Measurements from ENCODE around the gene CDCP1. TPM values are rescaled to one million over a fixed set of nuclear protein-coding genes. Genes with fewer than 3 reads are reported as not detected.
A peak's percentile ranks its signal among the peaks of the same experiment; 100 is the strongest.
"Not testable (repeated sequence)": the region's sequence is repeated elsewhere in the genome, so short reads cannot be mapped to it uniquely, and the experiment has no call there.

Gene CDCP1
- total and polyA plus RNA-seq, 3 experiments from 2014 or later: 0.71 to 0.96 TPM; not detected in 1

DNA sequence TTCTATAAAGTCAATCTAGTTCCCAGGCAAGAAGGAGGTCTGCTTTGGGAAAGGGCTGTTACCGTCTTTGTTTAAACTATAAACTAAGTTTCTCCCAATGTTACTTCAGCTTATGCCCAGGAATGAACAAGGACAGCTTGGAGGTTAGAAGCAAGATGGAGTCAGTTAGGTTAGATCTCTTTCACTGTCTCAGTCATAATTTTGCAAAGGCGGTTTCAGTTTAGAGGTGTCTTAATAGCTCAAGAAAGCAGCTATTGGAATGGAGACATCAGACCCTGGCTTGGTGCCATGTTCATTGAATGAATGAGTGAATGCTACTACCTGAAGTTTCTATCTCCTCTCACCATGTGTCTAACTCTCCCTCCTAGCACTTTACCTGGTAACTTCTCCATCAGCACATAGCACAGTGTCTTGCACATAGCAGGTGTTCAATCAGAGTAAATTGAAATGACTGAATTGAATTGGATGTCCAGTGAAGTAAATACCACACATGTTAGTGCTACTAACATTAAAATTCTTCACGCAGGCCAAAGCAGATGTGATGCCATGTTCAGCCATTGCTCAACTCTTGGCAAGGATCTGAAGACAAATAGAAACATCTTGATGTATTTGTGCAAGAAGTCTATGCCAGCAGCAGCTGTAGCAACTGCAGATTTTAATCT, 91.9 kb downstream of the CDCP1 start:
- ChIA-PET POLR2A (no interaction called here), CTCF (interaction anchor here (1.3 to 1.5 kb wide), 2 partner anchors 11 to 23 kb away, joined by 3 to 5 read pairs; no protein-coding TSS in a partner anchor)
- no peak for DNase-seq
- Histone ChIP-seq H3K4me1 (ENCODE audit: insufficient read depth, low read length) (no peaks in the 10 kb centered on the region), H3K27ac (ENCODE audit: low read depth, low read length) (no peak overlapping the region), H3K9me3 (ENCODE audit: low read length) (no peaks in the 10 kb centered on the region), H3K27me3 (ENCODE audit: insufficient read depth, low read length, poor library complexity, severe bottlenecking) (no peaks in the 10 kb centered on the region), H3K4me3 (ENCODE audit: low read length) (no peak overlapping the region), H3K36me3 (ENCODE audit: insufficient read depth, low read length) (no peaks in the 10 kb centered on the region)
- no peak overlapping the region for H3K4me3 Mint-ChIP-seq
- no peaks in the 10 kb centered on the region for H3K4me1 Mint-ChIP-seq
- peaks cover 10 to 29% of the 10 kb centered on the region in 2 donors for H3K27me3 Mint-ChIP-seq
- no peaks in the 10 kb centered on the region for H3K9me3 Mint-ChIP-seq
- no peaks in the 10 kb centered on the region for H3K36me3 Mint-ChIP-seq
- H3K27ac Mint-ChIP-seq: no peak overlapping the region

DNA sequence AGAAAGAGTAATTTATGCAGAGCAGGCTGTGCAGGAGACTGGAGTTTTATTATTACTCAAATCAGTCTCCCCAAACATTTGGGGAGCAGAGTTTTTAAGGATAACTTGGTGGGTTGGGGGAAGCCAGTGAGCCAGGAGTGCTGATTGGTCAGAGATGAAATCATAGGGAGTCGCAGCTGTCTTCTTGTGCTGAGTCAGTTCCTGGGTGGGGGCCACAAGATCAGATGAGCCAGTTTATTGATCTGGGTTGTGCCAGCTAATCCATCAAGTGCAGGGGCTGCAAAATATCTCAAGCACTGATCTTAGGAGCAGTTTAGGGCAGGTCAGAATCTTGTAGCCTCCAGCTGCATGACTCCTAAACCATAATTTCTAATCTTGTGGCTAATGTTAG, 92.4 kb downstream of the CDCP1 start:
- H3K4me1 Mint-ChIP-seq; H3K9me3 ChIP-seq (ENCODE audit: low read length); H3K27ac ChIP-seq (ENCODE audit: low read depth, low read length); H3K36me3 Mint-ChIP-seq; H3K27ac Mint-ChIP-seq; POLR2A ChIA-PET; H3K27me3 ChIP-seq (ENCODE audit: insufficient read depth, low read length, poor library complexity, severe bottlenecking); H3K4me3 ChIP-seq (ENCODE audit: low read length); H3K4me1 ChIP-seq (ENCODE audit: insufficient read depth, low read length); H3K9me3 Mint-ChIP-seq; DNase-seq; H3K36me3 ChIP-seq (ENCODE audit: insufficient read depth, low read length); H3K4me3 Mint-ChIP-seq: not testable (repeated sequence)
- H3K27me3 Mint-ChIP-seq: peaks cover 10 to 33% of the 10 kb centered on the region in 2 donors
- CTCF ChIA-PET: interaction anchor here (1.3 kb wide), 1 partner anchor 23 kb away, joined by 3 read pairs; no protein-coding TSS in a partner anchor

DNA sequence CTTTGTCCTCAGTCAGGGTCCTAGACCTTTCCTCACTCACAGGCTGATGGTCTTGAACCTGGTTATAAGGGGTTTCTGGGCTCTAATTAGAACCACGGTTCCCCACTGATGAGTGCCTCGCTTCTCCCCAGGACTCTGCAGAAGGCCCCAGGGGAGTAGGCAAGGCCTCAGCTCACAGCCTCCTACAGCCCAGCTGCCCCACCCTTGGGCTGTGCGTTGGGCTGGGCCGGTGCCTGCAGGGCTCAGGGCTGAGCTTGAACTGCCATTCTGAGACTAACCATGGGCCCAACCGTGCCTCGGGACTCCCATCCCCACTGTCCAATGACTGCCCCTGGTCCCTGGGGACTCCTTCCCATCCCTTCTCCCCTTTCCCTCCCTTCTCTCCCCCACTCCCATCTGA, 94.5 kb downstream of the CDCP1 start:
- ChIA-PET CTCF (no interaction called here), POLR2A (no interaction called here)
- no peaks in the 10 kb centered on the region for H3K36me3 ChIP-seq (ENCODE audit: insufficient read depth, low read length)
- Mint-ChIP-seq H3K27me3 (peaks cover 20 to 45% of the 10 kb centered on the region in 2 donors), H3K4me1 (no peaks in the 10 kb centered on the region), H3K27ac (no peak overlapping the region), H3K9me3 (no peaks in the 10 kb centered on the region), H3K4me3 (no peak overlapping the region), H3K36me3 (no peaks in the 10 kb centered on the region)
- DNase-seq: no peak
- no peaks in the 10 kb centered on the region for H3K27me3 ChIP-seq (ENCODE audit: insufficient read depth, low read length, poor library complexity, severe bottlenecking)
- H3K27ac ChIP-seq (ENCODE audit: low read depth, low read length): no peak overlapping the region
- H3K4me3 ChIP-seq (ENCODE audit: low read length): no peak overlapping the region
- H3K4me1 ChIP-seq (ENCODE audit: insufficient read depth, low read length): no peaks in the 10 kb centered on the region
- H3K9me3 ChIP-seq (ENCODE audit: low read length): no peaks in the 10 kb centered on the region

DNA sequence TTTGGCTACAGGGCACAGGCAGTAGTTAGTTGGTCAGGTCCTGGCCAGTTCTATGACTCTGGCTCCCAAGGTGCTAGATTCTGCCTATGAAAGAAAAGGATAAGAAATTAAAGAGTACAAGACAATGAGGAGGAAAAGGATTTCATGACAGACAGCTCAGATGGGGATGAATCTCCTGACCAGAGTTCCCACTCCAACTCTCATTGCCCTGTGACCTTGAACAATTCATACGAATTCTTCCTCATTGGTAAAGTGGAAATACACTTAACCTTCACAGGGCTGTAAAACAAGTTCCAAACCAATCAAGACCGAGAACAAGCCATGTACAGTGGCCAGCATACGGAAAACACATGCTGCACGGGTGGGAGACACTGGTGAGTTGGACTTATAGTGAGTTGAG, 96.4 kb downstream of the CDCP1 start:
- H3K36me3 ChIP-seq (ENCODE audit: insufficient read depth, low read length): no peaks in the 10 kb centered on the region
- no peaks in the 10 kb centered on the region for H3K27me3 ChIP-seq (ENCODE audit: insufficient read depth, low read length, poor library complexity, severe bottlenecking)
- CTCF ChIA-PET: interaction anchor here (0.6 to 2.4 kb wide), 3 partner anchors 9 to 48 kb away, joined by 3 to 9 read pairs (median 4); no protein-coding TSS in a partner anchor
- no peak overlapping the region for H3K4me3 ChIP-seq (ENCODE audit: low read length)
- Mint-ChIP-seq H3K27ac (no peak overlapping the region), H3K4me3 (no peak overlapping the region), H3K9me3 (no peaks in the 10 kb centered on the region), H3K27me3 (peaks cover 25 to 53% of the 10 kb centered on the region in 2 donors), H3K36me3 (no peaks in the 10 kb centered on the region), H3K4me1 (no peaks in the 10 kb centered on the region)
- no peaks in the 10 kb centered on the region for H3K9me3 ChIP-seq (ENCODE audit: low read length)
- H3K4me1 ChIP-seq (ENCODE audit: insufficient read depth, low read length): no peaks in the 10 kb centered on the region
- H3K27ac ChIP-seq (ENCODE audit: low read depth, low read length): no peak overlapping the region
- no peak for DNase-seq
- POLR2A ChIA-PET: no interaction called here

DNA sequence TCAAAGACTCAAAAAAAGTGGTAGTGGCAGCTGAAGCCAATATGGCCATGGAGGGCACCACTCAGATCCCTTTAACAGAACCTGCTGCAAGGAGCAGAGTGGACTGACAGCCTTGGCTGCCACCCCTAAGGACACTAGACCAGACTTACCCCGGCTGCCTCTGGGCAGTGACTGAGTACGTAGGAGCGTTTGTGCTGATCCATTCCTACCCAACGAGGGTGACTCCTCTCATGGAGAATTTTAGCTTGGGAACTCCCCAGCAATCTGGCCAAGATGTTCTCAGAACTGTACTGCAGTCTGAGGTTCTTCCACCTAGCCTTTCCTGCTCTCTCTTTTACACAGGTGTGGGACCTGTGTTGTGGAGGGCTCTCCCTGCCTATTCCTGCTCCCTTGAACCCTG, 97.9 kb downstream of the CDCP1 start:
- no peak overlapping the region for H3K4me3 Mint-ChIP-seq
- Histone ChIP-seq H3K36me3 (ENCODE audit: insufficient read depth, low read length) (no peaks in the 10 kb centered on the region), H3K4me3 (ENCODE audit: low read length) (no peak overlapping the region), H3K27me3 (ENCODE audit: insufficient read depth, low read length, poor library complexity, severe bottlenecking) (no peaks in the 10 kb centered on the region), H3K4me1 (ENCODE audit: insufficient read depth, low read length) (no peaks in the 10 kb centered on the region), H3K9me3 (ENCODE audit: low read length) (no peaks in the 10 kb centered on the region), H3K27ac (ENCODE audit: low read depth, low read length) (no peak overlapping the region)
- no peak overlapping the region for H3K27ac Mint-ChIP-seq
- ChIA-PET POLR2A (no interaction called here), CTCF (interaction anchor here (0.9 kb wide), 1 partner anchor 162 kb away, joined by 5 read pairs; no protein-coding TSS in a partner anchor)
- no peaks in the 10 kb centered on the region for H3K9me3 Mint-ChIP-seq
- no peaks in the 10 kb centered on the region for H3K4me1 Mint-ChIP-seq
- no peaks in the 10 kb centered on the region for H3K36me3 Mint-ChIP-seq
- DNase-seq: no peak
- peaks cover 24 to 59% of the 10 kb centered on the region in 2 donors for H3K27me3 Mint-ChIP-seq

DNA sequence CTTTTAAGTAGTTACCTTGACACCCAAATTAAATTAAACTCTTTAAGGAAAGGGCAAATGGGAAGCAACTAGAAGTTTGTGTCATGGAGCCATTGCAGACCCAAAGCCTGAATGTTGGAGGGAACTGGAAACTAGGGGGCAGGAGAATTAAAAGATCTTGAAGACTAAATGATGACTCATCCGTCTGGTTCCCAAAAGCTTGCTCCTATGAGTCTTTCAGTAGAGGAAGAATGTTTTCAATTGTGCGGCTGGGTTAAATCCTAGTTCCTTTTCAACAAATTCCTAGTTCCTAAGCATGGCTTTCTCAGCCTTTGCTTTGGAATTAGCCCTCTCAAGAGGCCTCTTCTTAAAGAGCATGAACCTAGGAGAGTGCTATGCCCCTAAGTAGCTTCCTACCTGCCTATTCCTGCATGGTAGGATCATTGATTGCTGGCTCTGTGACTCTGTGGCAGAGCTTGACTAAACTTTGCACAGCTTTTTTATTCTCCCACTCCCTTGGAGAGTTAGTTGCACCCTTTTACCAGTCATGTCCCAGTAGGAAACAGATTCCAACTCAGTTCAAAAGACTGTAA, 102.4 kb downstream of the CDCP1 start:
- H3K9me3 ChIP-seq (ENCODE audit: low read length): no peaks in the 10 kb centered on the region
- peaks cover 19 to 32% of the 10 kb centered on the region in 2 donors for H3K27me3 Mint-ChIP-seq
- no peaks in the 10 kb centered on the region for H3K36me3 Mint-ChIP-seq
- ChIA-PET CTCF (interaction anchor here (1.6 to 11.6 kb wide), 3 partner anchors 10 to 164 kb away, joined by 5 to 181 read pairs (median 6); no protein-coding TSS in a partner anchor), POLR2A (no interaction called here)
- no peak overlapping the region for H3K4me3 ChIP-seq (ENCODE audit: low read length)
- H3K27me3 ChIP-seq (ENCODE audit: insufficient read depth, low read length, poor library complexity, severe bottlenecking): no peaks in the 10 kb centered on the region
- H3K27ac Mint-ChIP-seq: peak overlapping the region in 1 of 8 donors; percentile 63
- H3K27ac ChIP-seq (ENCODE audit: low read depth, low read length): peak overlapping the region; percentile 41
- no peaks in the 10 kb centered on the region for H3K4me1 Mint-ChIP-seq
- no peak overlapping the region for H3K4me3 Mint-ChIP-seq
- no peaks in the 10 kb centered on the region for H3K36me3 ChIP-seq (ENCODE audit: insufficient read depth, low read length)
- H3K9me3 Mint-ChIP-seq: no peaks in the 10 kb centered on the region
- DNase-seq: no peak
- H3K4me1 ChIP-seq (ENCODE audit: insufficient read depth, low read length): peaks cover 19% of the 10 kb centered on the region

DNA sequence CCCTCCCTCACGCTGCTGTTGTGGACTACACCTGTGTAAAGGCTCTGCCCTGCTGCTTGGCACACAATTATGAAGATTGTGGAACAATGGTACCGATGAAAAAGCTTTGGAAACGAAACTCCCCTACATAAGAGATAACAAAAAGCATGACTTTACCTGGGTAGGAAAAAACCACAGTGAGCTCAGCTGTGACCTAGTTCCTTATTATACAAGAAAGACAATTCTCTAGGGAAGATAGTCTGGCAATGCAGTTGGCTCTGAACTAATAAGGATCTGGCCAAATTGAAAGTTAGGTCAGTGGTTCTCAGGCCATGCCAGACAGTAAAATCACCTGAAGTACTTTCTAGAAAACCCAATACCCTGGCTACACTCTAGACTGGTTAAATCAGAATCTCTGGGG, 104.0 kb downstream of the CDCP1 start:
- ChIA-PET CTCF (interaction anchor here (0.9 to 11.6 kb wide), 9 partner anchors 8 to 618 kb away, joined by 3 to 181 read pairs (median 5); no protein-coding TSS in a partner anchor), POLR2A (no interaction called here)

DNA sequence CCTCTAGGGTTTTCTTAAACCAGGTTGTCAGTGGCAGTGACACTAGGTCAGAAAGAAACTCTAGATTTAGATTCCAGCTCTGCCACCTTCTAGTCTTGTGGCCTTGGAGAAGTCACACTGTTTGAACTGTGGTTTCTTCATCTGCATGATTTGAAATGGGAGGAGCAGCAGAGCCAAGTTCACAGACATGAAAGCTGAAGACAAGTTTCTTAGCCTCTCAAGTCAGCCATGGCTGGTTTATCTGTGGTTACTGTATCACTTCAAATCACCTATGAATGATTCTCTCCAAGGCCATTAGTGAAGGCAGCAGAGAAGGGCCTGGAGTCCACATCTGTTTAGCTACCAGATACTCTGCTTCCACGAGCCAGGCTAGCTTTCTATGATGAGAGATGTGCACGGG, 104.5 kb downstream of the CDCP1 start:
- H3K27me3 Mint-ChIP-seq: peaks cover 16 to 20% of the 10 kb centered on the region in 2 donors
- no peak overlapping the region for H3K4me3 Mint-ChIP-seq
- DNase-seq: no peak
- Histone ChIP-seq H3K27ac (ENCODE audit: low read depth, low read length) (no peak overlapping the region), H3K36me3 (ENCODE audit: insufficient read depth, low read length) (no peaks in the 10 kb centered on the region), H3K4me1 (ENCODE audit: insufficient read depth, low read length) (peaks cover 22% of the 10 kb centered on the region), H3K4me3 (ENCODE audit: low read length) (no peak overlapping the region), H3K9me3 (ENCODE audit: low read length) (no peaks in the 10 kb centered on the region), H3K27me3 (ENCODE audit: insufficient read depth, low read length, poor library complexity, severe bottlenecking) (peaks cover 6% of the 10 kb centered on the region)
- ChIA-PET POLR2A (no interaction called here), CTCF (interaction anchor here (0.6 to 11.6 kb wide), 8 partner anchors 8 to 615 kb away, joined by 3 to 181 read pairs (median 3); no protein-coding TSS in a partner anchor)
- peaks cover 0 to 11% (median 0%) of the 10 kb centered on the region in 3 donors for H3K4me1 Mint-ChIP-seq
- no peaks in the 10 kb centered on the region for H3K36me3 Mint-ChIP-seq
- H3K27ac Mint-ChIP-seq: no peak overlapping the region
- H3K9me3 Mint-ChIP-seq: no peaks in the 10 kb centered on the region

More for the DNA sequence above, 104.0 kb downstream of the CDCP1 start:
- Histone ChIP-seq H3K4me1 (ENCODE audit: insufficient read depth, low read length) (peaks cover 20% of the 10 kb centered on the region), H3K36me3 (ENCODE audit: insufficient read depth, low read length) (no peaks in the 10 kb centered on the region), H3K27ac (ENCODE audit: low read depth, low read length) (no peak overlapping the region), H3K9me3 (ENCODE audit: low read length) (no peaks in the 10 kb centered on the region), H3K4me3 (ENCODE audit: low read length) (no peak overlapping the region), H3K27me3 (ENCODE audit: insufficient read depth, low read length, poor library complexity, severe bottlenecking) (peaks cover 1% of the 10 kb centered on the region)
- Mint-ChIP-seq H3K4me3 (no peak overlapping the region), H3K9me3 (no peaks in the 10 kb centered on the region), H3K27me3 (peaks cover 15 to 21% of the 10 kb centered on the region in 2 donors), H3K36me3 (no peaks in the 10 kb centered on the region), H3K27ac (no peak overlapping the region), H3K4me1 (peaks cover 0 to 6% (median 0%) of the 10 kb centered on the region in 3 donors)
- no peak for DNase-seq
